ENCODE results near the gene EIPR1.
"Not testable (repeated sequence)": the region's sequence is repeated elsewhere in the genome, so short reads cannot be mapped to it uniquely, and the experiment has no call there.

The EIPR1 gene

GRCh38 chr2:3287896-3288295, 89.7 kb downstream of the EIPR1 start:
- H3K4me3 ChIP-seq (ENCODE audit: low read depth, low read length), result no peak overlapping the region
- H3K9me3 ChIP-seq (ENCODE audit: severe bottlenecking), result peaks cover 4% of the 10 kb centered on the region
- peaks cover 4% of the 10 kb centered on the region for H3K36me3 ChIP-seq
- no peak for DNase-seq
- H3K27ac ChIP-seq, result no peak overlapping the region
- H3K27me3 ChIP-seq (ENCODE audit: insufficient read depth, low read depth, severe bottlenecking), result no peaks in the 10 kb centered on the region
- no peak for TF ChIP-seq CTCF (IDR thresholded peaks at IDR 0.05; ENCODE audit: low read depth, low read length)

- DNase-seq; H3K27ac ChIP-seq; H3K4me3 ChIP-seq (ENCODE audit: low read depth, low read length); H3K27me3 ChIP-seq (ENCODE audit: insufficient read depth, low read depth, severe bottlenecking); H3K9me3 ChIP-seq (ENCODE audit: severe bottlenecking); H3K36me3 ChIP-seq: not testable (repeated sequence)
Observed at GRCh38 chr2:3286646-3287036, 91.0 kb downstream of the EIPR1 start.

- DNase-seq, result no peak
- Histone ChIP-seq H3K9me3 (ENCODE audit: severe bottlenecking) (peaks cover 4% of the 10 kb centered on the region), H3K4me3 (ENCODE audit: low read depth, low read length) (no peak overlapping the region), H3K36me3 (peaks cover 4% of the 10 kb centered on the region), H3K27me3 (ENCODE audit: insufficient read depth, low read depth, severe bottlenecking) (no peaks in the 10 kb centered on the region), H3K27ac (no peak overlapping the region)
- TF ChIP-seq CTCF (IDR thresholded peaks at IDR 0.05; ENCODE audit: low read depth, low read length), result no peak
Observed at GRCh38 chr2:3285901-3286645, 91.5 kb downstream of the EIPR1 start.

GRCh38 chr2:3284657-3285630, 92.7 kb downstream of the EIPR1 start:
- H3K27me3 ChIP-seq (ENCODE audit: insufficient read depth, low read depth, severe bottlenecking), result no peaks in the 10 kb centered on the region
- no peak for TF ChIP-seq CTCF (IDR thresholded peaks at IDR 0.05; ENCODE audit: low read depth, low read length)
- peaks cover 6% of the 10 kb centered on the region for H3K36me3 ChIP-seq
- DNase-seq, result no peak
- peaks cover 4% of the 10 kb centered on the region for H3K9me3 ChIP-seq (ENCODE audit: severe bottlenecking)
- H3K27ac ChIP-seq, result no peak overlapping the region
- no peak overlapping the region for H3K4me3 ChIP-seq (ENCODE audit: low read depth, low read length)

GRCh38 chr2:3283876-3284656, 93.6 kb downstream of the EIPR1 start:
- H3K27me3 ChIP-seq (ENCODE audit: insufficient read depth, low read depth, severe bottlenecking); H3K27ac ChIP-seq; H3K36me3 ChIP-seq; DNase-seq; H3K4me3 ChIP-seq (ENCODE audit: low read depth, low read length); H3K9me3 ChIP-seq (ENCODE audit: severe bottlenecking): not testable (repeated sequence)

- no peak for DNase-seq
- peaks cover 4% of the 10 kb centered on the region for H3K9me3 ChIP-seq (ENCODE audit: severe bottlenecking)
- no peak overlapping the region for H3K4me3 ChIP-seq (ENCODE audit: low read depth, low read length)
- no peak for TF ChIP-seq CTCF (IDR thresholded peaks at IDR 0.05; ENCODE audit: low read depth, low read length)
- peaks cover 5% of the 10 kb centered on the region for H3K36me3 ChIP-seq
- H3K27ac ChIP-seq, result no peak overlapping the region
- H3K27me3 ChIP-seq (ENCODE audit: insufficient read depth, low read depth, severe bottlenecking), result no peaks in the 10 kb centered on the region
Observed at GRCh38 chr2:3283206-3283605, 94.4 kb downstream of the EIPR1 start.

Data from WERI-Rb-1 (cell line).